ENCODE measurements around the gene NKAIN2. TPM values are rescaled to one million over a fixed set of nuclear protein-coding genes. Genes with fewer than 3 reads are reported as not detected.

Gene NKAIN2
- total and polyA plus RNA-seq, 9 of the 15 experiments (the other 6 are each of a cell fraction or from before 2014, with no cell fraction given) = not detected

DNA sequence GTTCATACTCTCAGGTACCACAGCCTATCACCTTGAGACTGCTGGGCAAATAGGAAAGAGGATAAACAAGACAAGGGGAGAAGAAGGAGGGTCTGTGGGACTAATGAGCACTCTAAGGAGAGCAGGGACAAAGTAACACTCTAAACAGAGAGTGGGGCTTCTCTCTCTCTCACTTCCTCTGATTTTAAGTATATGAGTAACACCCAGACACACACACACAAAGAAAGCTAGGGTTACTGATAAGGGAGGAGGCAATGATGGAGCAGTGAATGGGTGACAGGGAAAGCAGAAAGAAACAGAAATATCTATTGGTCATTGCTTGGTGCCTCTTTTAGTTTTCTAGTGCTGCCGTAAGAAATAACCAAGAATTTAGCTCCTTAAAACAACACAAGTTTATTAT, 1062.4 kb downstream of the NKAIN2 start:
- ChIA-PET POLR2A (interaction anchor here (0.6 kb wide), 1 partner anchor 103 kb away, joined by 3 read pairs; no protein-coding TSS in a partner anchor), CTCF (ENCODE audit: low intra/inter-chr PET ratio) (no interaction called here)
- FAIRE-seq = no peak
- no peak overlapping the region for H3K9ac ChIP-seq (ENCODE audit: insufficient read depth in 1 of 2, low read depth in 2 of 2, low read length in 2 of 2)
- intact Hi-C loops (cut with micrococcal nuclease) = no loop called here
- DNase-seq (ENCODE audit: extremely low read depth in 1 of 4, low spot score in 3 of 4) = peak in 1 of 4 experiments; percentile 11
- H4K20me1 ChIP-seq (replicated peaks; ENCODE audit: control insufficient read depth, insufficient read depth, low read length) = no peaks in the 10 kb centered on the region
- no peaks in the 10 kb centered on the region for H3K9me3 ChIP-seq (replicated peaks; ENCODE audit: control insufficient read depth, insufficient read depth, low read depth, low read length)
- peak; percentile 68 for ATAC-seq
- no peaks in the 10 kb centered on the region for H3K9me1 ChIP-seq (ENCODE audit: control insufficient read depth, insufficient read depth, low read length)
- H3K4me2 ChIP-seq (ENCODE audit: insufficient read depth, low read length) = no peak overlapping the region
- no peak overlapping the region for H3K4me3 ChIP-seq
- no peaks in the 10 kb centered on the region for H3K36me3 ChIP-seq (ENCODE audit: control insufficient read depth, insufficient read depth, low read length)
- TF ChIP-seq COPS2 (conservative IDR thresholded peaks at IDR 0.05) (no peak), MXI1 (IDR thresholded peaks at IDR 0.05; ENCODE audit: low read depth, low read length) (no peak), ZC3H11A (IDR thresholded peaks at IDR 0.05; ENCODE audit: low read depth, low read length) (no peak), TAF9B (IDR thresholded peaks at IDR 0.05; ENCODE audit: partially characterized antibody) (no peak), U2AF2 (optimal IDR thresholded peaks at IDR 0.05; ENCODE audit: low read depth, low read length) (no peak), CHD2 (IDR thresholded peaks at IDR 0.05; ENCODE audit: low read depth, low read length) (no peak), EGR1 (conservative IDR thresholded peaks at IDR 0.05) (no peak), FOXM1 (IDR thresholded peaks at IDR 0.05; ENCODE audit: low read depth) (no peak), FOXM1 (CRISPR knock-in tag; IDR thresholded peaks at IDR 0.05; ENCODE audit: low read depth) (no peak), XRCC3 (IDR thresholded peaks at IDR 0.05) (no peak), ZNF431 (CRISPR knock-in tag; IDR thresholded peaks at IDR 0.05) (no peak), TRIM28 (IDR thresholded peaks at IDR 0.05) (no peak), ZNF143 (CRISPR knock-in tag; IDR thresholded peaks at IDR 0.05) (no peak), HOXB6 (CRISPR knock-in tag; IDR thresholded peaks at IDR 0.05; ENCODE audit: borderline replicate concordance) (no peak), ELF1 (tag; IDR thresholded peaks at IDR 0.05) (no peak), DACH1 (IDR thresholded peaks at IDR 0.05; ENCODE audit: partially characterized antibody) (no peak), ZNF23 (CRISPR knock-in tag; IDR thresholded peaks at IDR 0.05) (no peak), ZBTB1 (CRISPR knock-in tag; IDR thresholded peaks at IDR 0.05; ENCODE audit: borderline replicate concordance, low read depth) (no peak)
- TF ChIP-seq, protein P1, sequence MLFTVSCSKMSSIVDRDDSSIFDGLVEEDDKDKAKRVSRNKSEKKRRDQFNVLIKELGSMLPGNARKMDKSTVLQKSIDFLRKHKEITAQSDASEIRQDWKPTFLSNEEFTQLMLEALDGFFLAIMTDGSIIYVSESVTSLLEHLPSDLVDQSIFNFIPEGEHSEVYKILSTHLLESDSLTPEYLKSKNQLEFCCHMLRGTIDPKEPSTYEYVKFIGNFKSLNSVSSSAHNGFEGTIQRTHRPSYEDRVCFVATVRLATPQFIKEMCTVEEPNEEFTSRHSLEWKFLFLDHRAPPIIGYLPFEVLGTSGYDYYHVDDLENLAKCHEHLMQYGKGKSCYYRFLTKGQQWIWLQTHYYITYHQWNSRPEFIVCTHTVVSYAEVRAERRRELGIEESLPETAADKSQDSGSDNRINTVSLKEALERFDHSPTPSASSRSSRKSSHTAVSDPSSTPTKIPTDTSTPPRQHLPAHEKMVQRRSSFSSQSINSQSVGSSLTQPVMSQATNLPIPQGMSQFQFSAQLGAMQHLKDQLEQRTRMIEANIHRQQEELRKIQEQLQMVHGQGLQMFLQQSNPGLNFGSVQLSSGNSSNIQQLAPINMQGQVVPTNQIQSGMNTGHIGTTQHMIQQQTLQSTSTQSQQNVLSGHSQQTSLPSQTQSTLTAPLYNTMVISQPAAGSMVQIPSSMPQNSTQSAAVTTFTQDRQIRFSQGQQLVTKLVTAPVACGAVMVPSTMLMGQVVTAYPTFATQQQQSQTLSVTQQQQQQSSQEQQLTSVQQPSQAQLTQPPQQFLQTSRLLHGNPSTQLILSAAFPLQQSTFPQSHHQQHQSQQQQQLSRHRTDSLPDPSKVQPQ (CRISPR knock-in tag; IDR thresholded peaks at IDR 0.05; ENCODE audit: borderline replicate concordance) = no peak
- no peak overlapping the region for H3K27ac ChIP-seq (ENCODE audit: extremely low read depth, low read depth, low read length)
- H3K79me2 ChIP-seq (ENCODE audit: control insufficient read depth, insufficient read depth, low read length) = no peaks in the 10 kb centered on the region
- no peaks in the 10 kb centered on the region for H3K27me3 ChIP-seq (ENCODE audit: control insufficient read depth in 2 of 2, insufficient read depth in 2 of 2, low read length in 2 of 2)
- no peak overlapping the region for H2AFZ ChIP-seq (ENCODE audit: low read depth, low read length)
- in situ Hi-C loops (cut with MboI) = no loop called here
- H3K4me1 ChIP-seq (replicated peaks in 1 of 2; ENCODE audit: control insufficient read depth in 2 of 2, insufficient read depth in 2 of 2, low read length in 2 of 2) = no peaks in the 10 kb centered on the region; a peak in 1 of 5 replicates
- no TSS peak for BruUV-seq (replicated peaks)
- WGBS (ENCODE audit: insufficient coverage, low coverage, missing lambda C conversion rate) = 15% methylated on average over 1 of the region's 1 CpG
